Heart left ventricle (tissue), 16 donors: Measurements from ENCODE around the gene SMARCA1. TPM values are rescaled to one million over a fixed set of nuclear protein-coding genes. Genes with fewer than 3 reads are reported as not detected.
"Not testable (repeated sequence)": the region's sequence is repeated elsewhere in the genome, so short reads cannot be mapped to it uniquely, and the experiment has no call there.

Experiments
- ATAC-seq, 4 donors: fragments of 200-7000 bp; cut with Tn5 transposase; one replicate each; pipeline ENCODE4 v1.9.1; 2020 to 2022; ENCODE audit warnings: moderate library complexity in 4 of 4, mild to moderate bottlenecking in 3 of 4, moderate number of reproducible peaks in 1 of 4
- DNase-seq, 5 donors: peaks; one replicate each; pipeline ENCODE4 v3.0.0-alpha.2; 2020
- H3K27ac ChIP-seq, 12 donors: fragments of 200-600 bp; sonication (generic) in 4 of 12; one replicate each; pipeline versions ENCODE4 v1.5.0 to v1.8.0; 2016 to 2022; ENCODE audit warnings: mild to moderate bottlenecking in 2 of 12
- H3K27me3 ChIP-seq, 9 donors: fragments of 200-600 bp; sonication (generic) in 2 of 9; one replicate each; pipeline versions ENCODE4 v1.5.1 to v1.8.0; 2016 to 2022; ENCODE audit warnings: mild to moderate bottlenecking in 3 of 9
- H3K36me3 ChIP-seq, 9 donors: fragments of 200-600 bp; sonication (generic) in 2 of 9; one replicate each; pipeline versions ENCODE4 v1.5.0 to v1.8.0; 2018 to 2022; ENCODE audit warnings: mild to moderate bottlenecking in 2 of 9
- H3K4me1 ChIP-seq, 12 donors: fragments of 200-600 bp; sonication (generic) in 4 of 12; one replicate each; pipeline versions ENCODE4 v1.5.0 to v1.8.0; 2016 to 2022; ENCODE audit warnings: mild to moderate bottlenecking in 3 of 12
- H3K4me3 ChIP-seq, 12 donors: fragments of 200-600 bp; sonication (generic) in 4 of 12; one replicate each; pipeline versions ENCODE4 v1.5.0 to v1.8.0; 2017 to 2022; ENCODE audit warnings: mild to moderate bottlenecking in 9 of 12, moderate library complexity in 4 of 12
- H3K9me3 ChIP-seq, 12 donors: fragments of 200-600 bp; sonication (generic) in 4 of 12; one replicate each; pipeline versions ENCODE4 v1.5.0 to v1.8.0; 2016 to 2022; ENCODE audit warnings: mild to moderate bottlenecking in 1 of 12
- POLR2A ChIP-seq, 2 donors: fragments of 450-650 bp; IDR thresholded peaks; one replicate each; pipeline ENCODE4 v1.6.1; 2017; ENCODE audit warnings: antibody characterized with exemption in 2 of 2, mild to moderate bottlenecking in 2 of 2, moderate library complexity in 2 of 2
- WGBS, 4 donors: extraction: QIAGEN DNeasy Blood & Tissue Kit in 2 of 4; methylation state at CpG; one replicate each; pipeline versions ENCODE4 v1.1.5 to v1.1.7; 2013 to 2018; 5-methylcytosine and 5-hydroxymethylcytosine counted together
- intact Hi-C, 10 donors: fragments of 100-400 bp; cut with DNase I; formaldehyde crosslinking; loops; one replicate each; pipeline versions ENCODE4 v1.11.1 to v1.14.2; 2022
- polyA plus RNA-seq, 2 donors: library from polyadenylated mRNA; stranded (reverse); fragments of 200-250 nt; gene quantifications; one replicate each; pipeline ENCODE4 v1.2.3, GENCODE V29; 2013
- total RNA-seq, 9 donors: library from RNA; depleted of rRNA in 2 of 9; stranded (reverse); fragments of >200 nt in 2 of 9; fragmentation: NEBNext Ultra II Directional in 3 of 9; extraction: Animal tissue kit (Norgen Biotek cat#: 25700) in 3 of 9; gene quantifications; one replicate each; pipeline versions ENCODE4 v1.1.0 to v1.2.4, GENCODE V29; 2016 to 2023
- TF ChIP-seq, protein P1 (sequence below), 12 donors: fragments of 200-600 bp; sonication (generic) in 4 of 12; IDR thresholded peaks; one replicate each; pipeline versions ENCODE4 v1.5.0 to v1.8.0; 2018 to 2022; ENCODE audit warnings: antibody characterized with exemption in 12 of 12, mild to moderate bottlenecking in 5 of 12
- donor health status: ischemic (EF 13 %, LVEDD 7.1; RV severe dilation, severe dysfunction).
- donor health status: healthy with polysubstance abuse.
- donor health status: DM: no; HTN: yes; CAD: no.
- donor health status: DM: no; HTN: no; CAD: no.
- donor health status: ischemic (EF 25% LVEDD 6.9; RV normal size, moderate dysfunction).
- donor health status: ischemic (EF 25% LVEDD 5.7; RV mildly dilated, moderate dysfunction).
- donor health status: healthy.
- donor health status: DM: yes; HTN: yes; CAD: no.
- donor health status: ischemic (EF 35%, LVEDD 5.7; RV mildly dilated, moderate dysfunction).
- donor health status: nonischemic (EF 11% LVEDD 7.7; RV severe dilation, severe dysfunction).
- donor health status: DM: yes; HTN: yes; CAD: no.
- donor health status: PGD.
- donor health status: ischemic (EF 29% LVEDD 5.4; RV normal size, mild dysfunction).
- donor health status: nonischemic (EF 23%, LVEDD 6.1; RV moderate dilation, normal function).

Gene SMARCA1
- total and polyA plus RNA-seq, 11 donors, result 7.6 to 38.5 (median 30.8) TPM

- peaks cover 0 to 6% (median 0%) of the 10 kb centered on the region in 9 donors for H3K27me3 ChIP-seq
- peaks cover 0 to 16% (median 0%) of the 10 kb centered on the region in 12 donors for H3K4me1 ChIP-seq
- H3K36me3 ChIP-seq, result peaks cover 0 to 72% (median 28%) of the 10 kb centered on the region in 9 donors
- ATAC-seq (peak in 1 of 4 donors; percentile 29), DNase-seq (no peak)
- intact Hi-C loops, result no loop called here
- H3K9me3 ChIP-seq, result no peaks in the 10 kb centered on the region
- no peak overlapping the region for H3K27ac ChIP-seq
- no peak overlapping the region for H3K4me3 ChIP-seq
- 0 to 7% (median 4%) methylated on average over 1 of the region's 1 CpG for WGBS, 4 donors
- TF ChIP-seq, protein P1, sequence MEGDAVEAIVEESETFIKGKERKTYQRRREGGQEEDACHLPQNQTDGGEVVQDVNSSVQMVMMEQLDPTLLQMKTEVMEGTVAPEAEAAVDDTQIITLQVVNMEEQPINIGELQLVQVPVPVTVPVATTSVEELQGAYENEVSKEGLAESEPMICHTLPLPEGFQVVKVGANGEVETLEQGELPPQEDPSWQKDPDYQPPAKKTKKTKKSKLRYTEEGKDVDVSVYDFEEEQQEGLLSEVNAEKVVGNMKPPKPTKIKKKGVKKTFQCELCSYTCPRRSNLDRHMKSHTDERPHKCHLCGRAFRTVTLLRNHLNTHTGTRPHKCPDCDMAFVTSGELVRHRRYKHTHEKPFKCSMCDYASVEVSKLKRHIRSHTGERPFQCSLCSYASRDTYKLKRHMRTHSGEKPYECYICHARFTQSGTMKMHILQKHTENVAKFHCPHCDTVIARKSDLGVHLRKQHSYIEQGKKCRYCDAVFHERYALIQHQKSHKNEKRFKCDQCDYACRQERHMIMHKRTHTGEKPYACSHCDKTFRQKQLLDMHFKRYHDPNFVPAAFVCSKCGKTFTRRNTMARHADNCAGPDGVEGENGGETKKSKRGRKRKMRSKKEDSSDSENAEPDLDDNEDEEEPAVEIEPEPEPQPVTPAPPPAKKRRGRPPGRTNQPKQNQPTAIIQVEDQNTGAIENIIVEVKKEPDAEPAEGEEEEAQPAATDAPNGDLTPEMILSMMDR (IDR thresholded peaks at IDR 0.05), result no peak
- TF ChIP-seq POLR2A (IDR thresholded peaks at IDR 0.05), result no peak
These were observed 42.8 kb upstream of the SMARCA1 start for GRCh38 chrX:129566073-129566472.

DNA sequence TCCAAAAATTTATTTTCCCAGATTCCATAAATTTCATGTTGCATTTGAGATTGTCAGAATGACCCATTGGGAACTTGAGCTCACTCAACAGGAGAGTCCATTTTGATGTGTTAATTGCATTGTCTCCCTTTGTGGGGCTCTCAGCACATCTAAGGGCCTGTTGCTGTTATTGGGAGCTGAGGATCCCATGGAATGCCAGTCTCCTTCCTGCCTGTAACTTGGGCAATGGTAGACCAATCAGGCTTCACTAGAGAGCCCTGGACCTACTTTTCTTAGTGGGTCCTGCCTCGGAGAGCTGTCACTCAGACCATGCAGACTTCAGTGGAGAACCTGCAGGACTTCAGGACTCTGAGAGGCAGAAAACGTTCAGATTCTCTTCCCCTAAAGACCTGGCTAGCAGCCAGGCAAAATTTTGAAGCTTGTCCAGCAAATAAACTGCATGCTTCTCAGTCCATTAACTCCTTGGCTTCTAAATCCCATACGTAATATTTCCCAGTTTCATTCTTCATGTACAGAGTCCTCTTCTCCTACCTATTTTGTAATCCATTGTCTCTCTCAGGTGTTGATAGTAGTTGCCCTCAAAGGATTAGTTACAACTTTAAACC is 41.9 kb upstream of the SMARCA1 start:
- DNase-seq (peak in 3 of 5 donors; percentile 6 to 24 (median 16)), ATAC-seq (no peak)
- Histone ChIP-seq H3K36me3 (peaks cover 0 to 72% (median 33%) of the 10 kb centered on the region in 9 donors), H3K9me3 (no peaks in the 10 kb centered on the region), H3K4me1 (peaks cover 0 to 16% (median 0%) of the 10 kb centered on the region in 12 donors), H3K4me3 (no peak overlapping the region), H3K27me3 (peaks cover 0 to 6% (median 0%) of the 10 kb centered on the region in 9 donors), H3K27ac (no peak overlapping the region)
- intact Hi-C loops, result no loop called here
- TF ChIP-seq POLR2A (IDR thresholded peaks at IDR 0.05), result no peak
- TF ChIP-seq, protein P1 (IDR thresholded peaks at IDR 0.05), result no peak
- WGBS, 4 donors, result 16 to 33% (median 25%) methylated on average over 3 of the region's 3 CpGs

DNA sequence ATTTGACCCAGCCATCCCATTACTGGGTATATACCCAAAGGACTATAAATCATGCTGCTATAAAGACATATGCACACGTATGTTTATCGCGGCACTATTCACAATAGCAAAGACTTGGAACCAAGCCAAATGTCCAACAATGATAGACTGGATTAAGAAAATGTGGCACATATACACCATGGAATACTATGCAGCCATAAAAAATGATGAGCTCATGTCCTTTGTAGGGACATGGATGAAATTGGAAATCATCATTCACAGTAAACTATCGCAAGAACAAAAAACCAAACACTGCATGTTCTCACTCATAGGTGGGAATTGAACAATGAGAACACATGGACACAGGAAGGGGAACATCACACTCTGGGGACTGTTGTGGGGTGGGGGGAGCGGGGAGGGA is 41.1 kb upstream of the SMARCA1 start:
- intact Hi-C loops, H3K27ac ChIP-seq, ATAC-seq, DNase-seq, H3K4me3 ChIP-seq, H3K27me3 ChIP-seq, H3K9me3 ChIP-seq: not testable (repeated sequence)
- H3K4me1 ChIP-seq, result peaks cover 0 to 16% (median 0%) of the 10 kb centered on the region in 12 donors
- H3K36me3 ChIP-seq, result peaks cover 0 to 72% (median 37%) of the 10 kb centered on the region in 9 donors
- WGBS, 4 donors, result 76 to 95% (median 87%) methylated on average over 2 to 4 of the region's 5 CpGs

DNA sequence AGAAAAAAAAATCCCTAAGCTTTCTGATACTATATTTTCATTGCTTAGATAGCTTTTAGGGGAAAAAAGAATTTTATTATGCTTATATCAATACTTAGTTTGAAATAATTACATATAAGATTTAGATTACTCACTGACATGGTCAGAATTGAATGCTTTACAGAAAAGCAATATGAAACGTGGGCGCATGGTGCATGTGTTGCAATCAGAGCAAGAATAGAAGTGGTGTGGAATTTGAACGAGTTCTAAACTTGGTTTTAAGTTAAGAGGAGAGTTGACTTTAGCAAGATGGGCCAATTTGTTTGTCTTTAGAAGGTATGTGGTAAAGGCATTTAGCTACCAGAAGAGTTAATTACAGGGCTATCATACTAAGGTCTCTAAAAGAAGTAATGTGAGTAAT is 38.2 kb upstream of the SMARCA1 start:
- intact Hi-C loops, result no loop called here
- H3K4me1 ChIP-seq, result peaks cover 0 to 16% (median 0%) of the 10 kb centered on the region in 12 donors
- H3K4me3 ChIP-seq, result no peak overlapping the region
- H3K27me3 ChIP-seq, result peaks cover 0 to 6% (median 0%) of the 10 kb centered on the region in 9 donors
- DNase-seq (no peak), ATAC-seq (no peak)
- TF ChIP-seq, protein P1 (IDR thresholded peaks at IDR 0.05), result no peak
- no peak for TF ChIP-seq POLR2A (IDR thresholded peaks at IDR 0.05)
- H3K27ac ChIP-seq, result no peak overlapping the region
- WGBS, 4 donors, result 53 to 81% (median 68%) methylated on average over 3 of the region's 3 CpGs
- no peaks in the 10 kb centered on the region for H3K9me3 ChIP-seq
- peaks cover 0 to 71% (median 36%) of the 10 kb centered on the region in 9 donors for H3K36me3 ChIP-seq
